Measurements from ENCODE around the gene CASS4.

- TF ChIP-seq TAF1 (IDR thresholded peaks at IDR 0.05; ENCODE audit: low read depth): no peak
- no peak for TF ChIP-seq EP300 (IDR thresholded peaks at IDR 0.05; ENCODE audit: borderline replicate concordance)
- TF ChIP-seq ZBTB7A (IDR thresholded peaks at IDR 0.05; ENCODE audit: low read depth): no peak
- no peak for TF ChIP-seq MAX (IDR thresholded peaks at IDR 0.05)
- TF ChIP-seq RAD21 (IDR thresholded peaks at IDR 0.05; ENCODE audit: low read depth): no peak
- no peak for TF ChIP-seq YY1 (IDR thresholded peaks at IDR 0.05; ENCODE audit: low read depth)
- TF ChIP-seq CREB1 (IDR thresholded peaks at IDR 0.05; ENCODE audit: low read depth): no peak
- no peak for TF ChIP-seq TEAD4 (IDR thresholded peaks at IDR 0.05)
- TF ChIP-seq TCF12 (IDR thresholded peaks at IDR 0.05; ENCODE audit: low read depth): no peak
- no peak for TF ChIP-seq USF1 (IDR thresholded peaks at IDR 0.05)
- TF ChIP-seq REST (IDR thresholded peaks at IDR 0.05; ENCODE audit: low read depth): no peak
- TF ChIP-seq NFIC (IDR thresholded peaks at IDR 0.05): no peak
- no peak for TF ChIP-seq CEBPB (IDR thresholded peaks at IDR 0.05)
Observed at GRCh38 chr20:56428881-56429280, 16.8 kb downstream of the CASS4 start.
